Right cardiac atrium (tissue), 5 donors: ENCODE data around the gene USH1C. TPM values are rescaled to one million over a fixed set of nuclear protein-coding genes. Genes with fewer than 3 reads are reported as not detected.

Experiments used
- ATAC-seq, 2 donors: fragments of 200-7000 bp; cut with Tn5 transposase; one replicate each; pipeline versions ENCODE4 v1.8.0 to v1.9.1; 2020; ENCODE audit warnings: moderate library complexity in 2 of 2, mild to moderate bottlenecking in 1 of 2
- DNase-seq, 3 donors: peaks; one replicate each; pipeline ENCODE4 v3.0.0-alpha.2; 2020
- H3K27ac ChIP-seq: one replicate; pipeline ENCODE4 v1.5.1; 2013; ENCODE audit warnings: mild to moderate bottlenecking, low read length, control low read depth, moderate library complexity
- H3K27me3 ChIP-seq: one replicate; pipeline ENCODE4 v1.6.1; 2013; ENCODE audit not compliant: control insufficient read depth, insufficient read depth
- H3K4me1 ChIP-seq: one replicate; pipeline ENCODE4 v1.6.1; 2013; ENCODE audit warnings: low read length; ENCODE audit not compliant: control insufficient read depth, insufficient read depth
- H3K4me3 ChIP-seq: one replicate; pipeline ENCODE4 v1.5.1; 2013; ENCODE audit warnings: low read length, control low read depth
- H3K9me3 ChIP-seq: one replicate; pipeline ENCODE4 v1.6.1; 2013; ENCODE audit warnings: low read length; ENCODE audit not compliant: control insufficient read depth
- WGBS: extraction: QIAGEN DNeasy Blood & Tissue Kit; methylation state at CpG from one replicate; pipeline ENCODE4 v1.1.7; 2013; 5-methylcytosine and 5-hydroxymethylcytosine counted together
- intact Hi-C, 4 donors: fragments of 100-400 bp; cut with DNase I; formaldehyde crosslinking; loops; one replicate each; pipeline versions ENCODE4 v1.11.0 to v1.14.0; 2022 to 2023
- polyA plus RNA-seq: library from polyadenylated mRNA; stranded (reverse); fragments of 200-250 nt; gene quantifications from one replicate; pipeline ENCODE4 v1.2.3, GENCODE V29; 2013
- total RNA-seq, 4 donors: library from RNA; stranded (reverse); fragmentation: NEBNext Ultra II Directional; extraction: Animal tissue kit (Norgen Biotek cat#: 25700); gene quantifications; one replicate each; pipeline ENCODE4 v1.2.1, GENCODE V29; 2021
- donor health status: healthy with polysubstance abuse.
- donor health status: DM: no; HTN: yes; CAD: no.
- donor health status: DM: no; HTN: no; CAD: no.
- donor health status: DM: no; HTN: yes; CAD: no; lungs with severe emphysema.
- donor health status: DM: yes; HTN: yes; CAD: no.

The USH1C gene
- total and polyA plus RNA-seq, 5 donors, result 0.16 to 0.61 (median 0.33) TPM; not detected in 1

DNA sequence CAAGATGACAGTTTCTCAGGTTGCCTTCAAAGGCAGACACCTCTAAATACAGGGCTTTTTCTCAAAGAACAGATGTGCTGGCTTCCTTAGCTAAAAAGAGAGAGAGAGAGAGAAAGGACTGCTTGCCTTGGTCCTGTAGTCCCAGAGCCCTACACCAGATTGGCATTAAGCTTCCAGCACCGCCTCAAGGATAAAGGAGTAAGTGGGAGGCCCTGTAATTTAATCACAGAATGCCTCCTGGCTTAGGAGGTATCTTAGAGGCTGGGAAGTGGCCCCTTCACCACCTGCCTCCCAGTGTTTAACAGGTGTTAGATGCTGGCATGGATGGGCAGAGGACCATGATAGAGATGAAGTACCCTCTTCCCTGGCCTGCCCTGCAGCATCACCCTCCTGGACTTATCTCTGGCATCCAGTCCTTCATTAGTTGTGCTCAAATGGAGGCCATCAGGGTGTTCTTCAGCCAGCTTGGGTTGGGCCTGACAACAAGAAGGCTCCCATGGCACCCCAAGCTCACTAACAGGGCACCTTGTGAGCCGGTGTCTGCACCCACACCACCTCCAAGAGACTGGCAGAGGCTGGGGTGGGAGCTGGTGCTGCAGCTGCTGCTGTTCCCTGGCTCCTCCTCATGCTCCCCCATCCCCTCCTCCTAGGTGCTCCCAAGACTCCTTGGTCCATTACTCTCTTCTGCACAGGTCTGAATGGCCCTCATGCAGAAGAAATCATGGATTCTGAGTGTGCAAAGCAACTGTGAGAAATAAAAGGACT is 100.1 kb downstream of the USH1C start:
- no peak overlapping the region for H3K27ac ChIP-seq
- H3K4me1 ChIP-seq, result no peaks in the 10 kb centered on the region
- H3K27me3 ChIP-seq, result no peaks in the 10 kb centered on the region
- intact Hi-C loops, result no loop called here
- no peak overlapping the region for H3K4me3 ChIP-seq
- WGBS, result 85% methylated on average over 2 of the region's 2 CpGs
- ATAC-seq (no peak), DNase-seq (no peak)
- H3K9me3 ChIP-seq, result no peaks in the 10 kb centered on the region

Other genes with a start within 250 kb of the USH1C start
- 1 to 10 TPM; 2.3 to 3.3 (median 3.0) TPM for gene NCR3LG1, start 192.6 kb downstream of the USH1C start, total RNA-seq
- 0.75 TPM for gene NCR3LG1, start 192.6 kb downstream of the USH1C start, polyA plus RNA-seq
- 10 to 100 TPM in 3 of 4 donors, 1 to 10 TPM in 1; 9.2 to 33.1 (median 25.2) TPM for gene KCNJ11, start 155.8 kb downstream of the USH1C start, total RNA-seq
- gene KCNJ11, start 155.8 kb downstream of the USH1C start, polyA plus RNA-seq, result 18.6 TPM
- gene ABCC8, start 67.6 kb downstream of the USH1C start, total RNA-seq, result 1 to 10 TPM in 3 of 4 donors, under 1 TPM in 1; 0.61 to 6.8 (median 3.3) TPM
- 6.4 TPM for gene ABCC8, start 67.6 kb downstream of the USH1C start, polyA plus RNA-seq
- not detected for gene OTOG, start 2.8 kb upstream of the USH1C start, total RNA-seq
- gene OTOG, start 2.8 kb upstream of the USH1C start, polyA plus RNA-seq, result not detected
- not detected for gene MYOD1, start 175.2 kb upstream of the USH1C start, total RNA-seq
- gene MYOD1, start 175.2 kb upstream of the USH1C start, polyA plus RNA-seq, result not detected
- under 1 TPM in 2 of 4 donors, not detected in 2; 0.06 to 0.09 TPM for gene KCNC1, start 190.4 kb upstream of the USH1C start, total RNA-seq
- gene KCNC1, start 190.4 kb upstream of the USH1C start, polyA plus RNA-seq, result 0.16 TPM